Neural crest cell (in vitro differentiated cells): ENCODE measurements around the gene ZNF814. TPM values are rescaled to one million over a fixed set of nuclear protein-coding genes. Genes with fewer than 3 reads are reported as not detected.
"Not testable (repeated sequence)": the region's sequence is repeated elsewhere in the genome, so short reads cannot be mapped to it uniquely, and the experiment has no call there.

Experiments
- DNase-seq: peaks from one replicate; pipeline ENCODE4 v3.0.0; 2021; ENCODE audit warnings: low read depth, mixed read lengths, low spot score
- H3K27ac Mint-ChIP-seq: one replicate; pipeline ENCODE4 v1.8.0; 2021; ENCODE audit warnings: mild to moderate bottlenecking, mixed read lengths; ENCODE audit not compliant: unreplicated experiment
- H3K27me3 Mint-ChIP-seq: 2 replicates; pipeline ENCODE4 v1.8.0; 2021; ENCODE audit warnings: low read depth, mild to moderate bottlenecking, mixed read lengths
- H3K36me3 Mint-ChIP-seq: 2 replicates; pipeline ENCODE4 v1.8.0; 2021; ENCODE audit warnings: low read depth, mild to moderate bottlenecking, mixed read lengths
- H3K4me1 Mint-ChIP-seq: 2 replicates; pipeline ENCODE4 v1.8.0; 2021; ENCODE audit warnings: mixed read lengths
- H3K4me3 Mint-ChIP-seq: one replicate; pipeline ENCODE4 v1.8.0; 2021; ENCODE audit warnings: mild to moderate bottlenecking, mixed read lengths
- H3K9me3 Mint-ChIP-seq: 2 replicates; pipeline ENCODE4 v1.8.0; 2021; ENCODE audit warnings: mixed read lengths
- total RNA-seq: library from RNA; stranded (reverse); gene quantifications from 2 replicates; pipeline ENCODE4 v1.2.1, GENCODE V29; 2021
- TF ChIP-seq, protein P1 (sequence below): fragments of 200-600 bp; sonication (generic); conservative IDR thresholded peaks from 2 replicates; pipeline ENCODE4 v1.5.0; 2021; ENCODE audit warnings: antibody characterized with exemption, mild to moderate bottlenecking

Gene ZNF814
- total RNA-seq, 1 donor from 2014 or later = 44.3 TPM

DNA sequence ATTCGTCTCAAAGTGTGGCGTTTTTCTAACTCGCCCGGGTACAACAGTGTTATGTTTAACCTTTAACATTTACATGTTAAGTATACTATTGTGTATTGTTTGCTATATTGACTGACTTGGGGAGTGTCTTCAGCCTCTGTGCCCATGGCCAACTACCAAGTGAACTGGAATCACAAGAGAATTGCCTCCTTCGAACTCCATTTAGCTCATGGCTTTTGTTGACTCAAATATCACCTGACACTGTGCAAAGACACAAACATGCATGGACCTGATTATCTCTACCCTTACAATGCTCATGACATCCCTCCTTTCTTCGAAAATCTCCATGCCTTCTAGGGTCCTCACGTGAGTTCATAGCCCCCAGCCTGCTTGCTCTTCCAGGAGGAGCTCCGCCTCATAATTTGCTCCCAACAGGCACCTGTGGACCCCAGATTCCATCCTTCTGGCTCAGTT lies 704 bp downstream of the ZNF814 start:
- H3K4me3 Mint-ChIP-seq = peak overlapping the region; percentile 93
- peaks cover 27% of the 10 kb centered on the region for H3K4me1 Mint-ChIP-seq
- H3K27me3 Mint-ChIP-seq = no peaks in the 10 kb centered on the region
- H3K36me3 Mint-ChIP-seq = peaks cover 51% of the 10 kb centered on the region
- TF ChIP-seq, protein P1, sequence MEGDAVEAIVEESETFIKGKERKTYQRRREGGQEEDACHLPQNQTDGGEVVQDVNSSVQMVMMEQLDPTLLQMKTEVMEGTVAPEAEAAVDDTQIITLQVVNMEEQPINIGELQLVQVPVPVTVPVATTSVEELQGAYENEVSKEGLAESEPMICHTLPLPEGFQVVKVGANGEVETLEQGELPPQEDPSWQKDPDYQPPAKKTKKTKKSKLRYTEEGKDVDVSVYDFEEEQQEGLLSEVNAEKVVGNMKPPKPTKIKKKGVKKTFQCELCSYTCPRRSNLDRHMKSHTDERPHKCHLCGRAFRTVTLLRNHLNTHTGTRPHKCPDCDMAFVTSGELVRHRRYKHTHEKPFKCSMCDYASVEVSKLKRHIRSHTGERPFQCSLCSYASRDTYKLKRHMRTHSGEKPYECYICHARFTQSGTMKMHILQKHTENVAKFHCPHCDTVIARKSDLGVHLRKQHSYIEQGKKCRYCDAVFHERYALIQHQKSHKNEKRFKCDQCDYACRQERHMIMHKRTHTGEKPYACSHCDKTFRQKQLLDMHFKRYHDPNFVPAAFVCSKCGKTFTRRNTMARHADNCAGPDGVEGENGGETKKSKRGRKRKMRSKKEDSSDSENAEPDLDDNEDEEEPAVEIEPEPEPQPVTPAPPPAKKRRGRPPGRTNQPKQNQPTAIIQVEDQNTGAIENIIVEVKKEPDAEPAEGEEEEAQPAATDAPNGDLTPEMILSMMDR = no peak
- H3K27ac Mint-ChIP-seq = peak overlapping the region; percentile 85
- peaks cover 10% of the 10 kb centered on the region for H3K9me3 Mint-ChIP-seq
- no peak for DNase-seq

DNA sequence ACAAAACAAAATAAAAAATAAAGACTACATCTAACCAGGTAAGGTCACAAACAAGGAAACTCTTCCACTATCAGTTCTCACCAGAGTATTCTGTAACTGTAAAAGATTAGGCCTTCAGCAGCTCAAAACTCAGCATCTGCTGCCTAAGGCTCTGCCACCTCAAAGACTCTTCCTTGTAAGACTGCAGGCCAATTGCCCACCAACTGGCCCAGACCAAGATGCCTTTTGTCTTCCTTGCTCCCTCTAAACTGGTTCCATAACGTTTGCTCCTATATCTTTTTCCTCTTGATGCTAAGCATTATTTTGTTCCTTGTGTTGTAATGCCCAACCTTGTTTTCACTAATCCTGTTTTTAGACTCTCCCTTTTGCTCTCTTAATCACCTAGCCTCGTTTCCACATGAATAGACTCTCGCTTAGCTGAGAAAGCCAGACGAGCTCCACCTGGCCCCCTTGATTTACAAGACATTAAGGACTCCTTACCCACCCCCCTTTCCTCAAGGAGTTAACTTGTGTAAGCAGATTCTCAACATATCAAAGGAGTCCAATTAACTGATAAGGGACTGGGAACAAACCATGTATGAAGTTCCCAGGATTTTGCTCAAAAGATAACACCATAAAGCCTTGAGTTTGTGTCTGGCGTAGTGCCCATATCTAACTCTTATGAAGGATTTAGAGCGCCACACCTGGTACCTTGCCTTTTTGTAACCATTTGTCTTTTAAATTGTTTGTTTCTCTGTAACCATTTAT lies 1.5 kb downstream of the ZNF814 start:
- Mint-ChIP-seq H3K4me3 (peak overlapping the region; percentile 93), H3K36me3 (peaks cover 57% of the 10 kb centered on the region), H3K4me1 (peaks cover 27% of the 10 kb centered on the region), H3K9me3 (peaks cover 10% of the 10 kb centered on the region), H3K27me3 (no peaks in the 10 kb centered on the region), H3K27ac (no peak overlapping the region)
- no peak for DNase-seq
- TF ChIP-seq, protein P1 = no peak

DNA sequence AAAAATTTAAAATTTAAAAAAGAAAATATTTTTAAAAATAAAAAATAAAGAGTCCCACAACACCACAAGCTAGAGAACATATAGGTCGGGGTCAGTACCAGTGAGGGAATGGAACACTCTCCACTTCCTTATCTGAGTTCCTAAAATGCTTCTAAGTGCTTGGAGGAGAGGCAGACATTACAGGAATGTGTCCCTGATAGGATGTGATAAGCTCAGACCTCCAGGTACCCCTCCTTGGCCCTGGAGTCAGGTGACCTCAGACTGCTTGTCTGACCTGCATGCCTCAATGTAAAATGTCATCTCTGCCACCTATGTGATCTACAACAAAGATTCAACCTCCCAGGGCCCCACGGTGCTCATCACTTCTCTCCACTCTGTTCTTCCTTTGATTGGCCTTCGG lies 2.8 kb downstream of the ZNF814 start:
- peaks cover 55% of the 10 kb centered on the region for H3K36me3 Mint-ChIP-seq
- peak overlapping the region; percentile 44 for H3K4me3 Mint-ChIP-seq
- H3K27me3 Mint-ChIP-seq = no peaks in the 10 kb centered on the region
- peaks cover 27% of the 10 kb centered on the region for H3K4me1 Mint-ChIP-seq
- H3K27ac Mint-ChIP-seq = no peak overlapping the region
- peaks cover 10% of the 10 kb centered on the region for H3K9me3 Mint-ChIP-seq
- TF ChIP-seq, protein P1 = no peak
- no peak for DNase-seq

DNA sequence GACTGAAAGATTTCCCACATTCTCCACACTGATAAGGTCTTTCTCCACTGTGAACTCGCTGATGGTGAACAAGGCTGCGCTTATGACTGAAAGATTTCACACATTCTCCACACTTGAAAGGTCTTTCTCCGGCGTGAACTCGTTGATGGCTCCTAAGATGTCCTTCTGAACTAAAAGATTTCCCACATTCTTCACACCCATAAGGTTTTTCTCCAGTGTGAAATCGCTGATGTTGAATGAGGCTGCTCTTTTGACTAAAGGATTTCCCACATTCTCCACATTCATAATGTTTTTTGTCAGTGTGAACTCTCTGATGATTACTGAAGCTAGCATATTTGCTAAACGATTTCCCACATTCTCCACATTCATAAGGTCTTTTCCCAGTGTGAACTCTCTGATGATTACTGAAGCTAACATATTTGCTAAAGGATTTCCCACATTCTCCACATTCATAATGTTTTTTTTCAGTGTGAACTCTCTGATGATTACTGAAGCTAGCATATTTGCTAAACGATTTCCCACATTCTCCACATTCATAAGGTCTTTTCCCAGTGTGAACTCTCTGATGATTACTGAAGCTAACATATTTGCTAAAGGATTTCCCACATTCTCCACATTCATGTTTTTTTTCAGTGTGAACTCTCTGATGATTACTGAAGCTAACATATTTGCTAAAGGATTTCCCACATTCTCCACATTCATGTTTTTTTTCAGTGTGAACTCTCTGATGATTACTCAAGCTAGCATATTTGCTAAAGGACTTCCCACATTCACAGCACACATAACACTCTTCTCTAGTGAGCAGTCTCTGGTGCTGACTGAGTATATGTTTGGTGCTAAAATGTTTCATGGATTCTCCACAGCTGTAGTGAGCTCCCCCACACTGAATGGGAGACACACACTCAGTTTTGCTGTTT lies 14.7 kb downstream of the ZNF814 start:
- not testable (repeated sequence) for H3K27me3 Mint-ChIP-seq, H3K4me3 Mint-ChIP-seq, H3K4me1 Mint-ChIP-seq, H3K27ac Mint-ChIP-seq, DNase-seq
- peaks cover 83% of the 10 kb centered on the region for H3K36me3 Mint-ChIP-seq
- H3K9me3 Mint-ChIP-seq = peaks cover 27% of the 10 kb centered on the region

DNA sequence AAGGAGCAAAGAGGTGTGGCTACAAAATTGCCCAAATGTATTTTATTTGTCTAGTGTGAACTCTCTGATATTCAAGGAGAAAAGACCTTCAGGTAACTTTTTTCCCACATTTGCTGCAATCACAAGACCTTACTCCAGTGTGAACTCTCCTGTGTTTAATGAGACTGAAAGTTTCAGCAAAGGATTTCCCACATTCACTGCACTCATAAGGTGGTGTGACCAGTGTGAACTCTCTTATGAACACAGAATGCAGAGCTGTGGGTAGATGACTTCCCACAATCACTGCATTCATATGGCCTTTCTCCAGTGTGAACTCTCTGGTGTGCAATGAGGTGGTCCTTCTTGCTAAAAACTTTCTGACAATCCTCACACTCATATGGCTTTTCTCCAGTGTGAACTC lies 16.4 kb downstream of the ZNF814 start:
- Mint-ChIP-seq H3K9me3 (peaks cover 29% of the 10 kb centered on the region), H3K27ac (no peak overlapping the region), H3K4me1 (no peaks in the 10 kb centered on the region), H3K4me3 (no peak overlapping the region), H3K36me3 (peaks cover 82% of the 10 kb centered on the region), H3K27me3 (no peaks in the 10 kb centered on the region)
- no peak for DNase-seq
- TF ChIP-seq, protein P1 = no peak

DNA sequence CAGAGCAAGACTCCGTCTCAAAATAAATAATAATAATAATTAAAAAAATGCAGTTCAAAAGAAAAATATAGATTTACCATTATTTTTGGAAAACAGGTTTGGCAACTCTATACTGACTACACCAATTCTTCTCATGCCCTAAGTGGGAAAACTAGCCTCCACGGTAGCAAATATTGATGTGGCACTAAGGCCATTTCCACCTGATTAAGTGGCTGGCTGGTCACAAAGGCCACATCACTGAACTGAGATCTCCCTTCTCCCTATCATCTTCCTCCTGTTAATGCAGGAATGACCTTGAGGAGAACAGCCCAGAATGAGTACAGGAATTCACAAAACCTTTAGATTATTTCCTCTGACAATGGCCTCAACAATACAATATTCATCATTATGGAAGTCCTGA lies 18.6 kb downstream of the ZNF814 start:
- peak overlapping the region; percentile 66 for H3K4me3 Mint-ChIP-seq
- H3K9me3 Mint-ChIP-seq = peaks cover 22% of the 10 kb centered on the region
- no peaks in the 10 kb centered on the region for H3K4me1 Mint-ChIP-seq
- no peak overlapping the region for H3K27ac Mint-ChIP-seq
- DNase-seq = no peak
- peaks cover 73% of the 10 kb centered on the region for H3K36me3 Mint-ChIP-seq
- TF ChIP-seq, protein P1 = no peak
- H3K27me3 Mint-ChIP-seq = no peaks in the 10 kb centered on the region

DNA sequence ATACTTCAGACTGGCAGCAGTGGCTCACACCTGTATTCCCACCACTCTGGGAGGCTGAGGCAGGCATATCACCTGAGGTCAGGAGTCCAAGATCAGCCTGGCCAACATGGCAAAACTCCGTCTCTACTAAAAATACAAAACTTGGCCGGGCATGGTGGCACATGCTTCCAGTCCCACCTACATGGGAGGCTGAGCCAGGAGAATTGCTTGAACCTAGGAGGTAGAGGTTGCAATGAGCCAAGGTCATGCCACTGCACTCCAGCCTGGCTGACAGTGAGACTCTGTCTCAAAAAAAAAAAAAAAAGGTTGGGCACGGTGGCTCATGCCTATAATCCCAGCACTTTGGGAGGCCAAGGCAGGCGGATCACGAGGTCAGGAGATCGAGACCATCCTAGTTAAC lies 19.2 kb downstream of the ZNF814 start:
- H3K27me3 Mint-ChIP-seq, H3K4me1 Mint-ChIP-seq, H3K27ac Mint-ChIP-seq, DNase-seq, H3K4me3 Mint-ChIP-seq: not testable (repeated sequence)
- H3K9me3 Mint-ChIP-seq = peaks cover 20% of the 10 kb centered on the region
- peaks cover 73% of the 10 kb centered on the region for H3K36me3 Mint-ChIP-seq
